HEK293T (cell line): Measurements from ENCODE around the gene OR11L1.

Source experiments
- CTCF ChIA-PET: fragments of 350-600 bp; formaldehyde crosslinking; extraction: SDS; loops from one replicate; lab custom pipeline; 2021; ENCODE audit warnings: antibody characterized with exemption, inconsistent platforms; lab: Yijun Ruan, JAX
- POLR2A ChIA-PET: fragments of 350-600 bp; formaldehyde crosslinking; extraction: SDS; loops from one replicate; lab custom pipeline; 2020; ENCODE audit warnings: antibody characterized with exemption, inconsistent platforms; lab: Yijun Ruan, JAX
- DNase-seq: peaks from one replicate; pipeline ENCODE4 v3.0.0; 2012; ENCODE audit warnings: mixed read lengths; ENCODE audit errors: extremely low spot score
- ARNT ChIP-seq: fragments of 450-650 bp; IDR thresholded peaks from 2 replicates; pipeline ENCODE4 v1.6.1; 2017; ENCODE audit warnings: mild to moderate bottlenecking
- BHLHE40 ChIP-seq: fragments of 450-650 bp; IDR thresholded peaks from 2 replicates; pipeline ENCODE4 v1.6.1; 2016; ENCODE audit warnings: mild to moderate bottlenecking, moderate library complexity, borderline replicate concordance
- CTBP1 ChIP-seq: fragments of 450-650 bp; IDR thresholded peaks from 2 replicates; pipeline ENCODE4 v1.6.1; 2016; ENCODE audit warnings: borderline replicate concordance
- ELF4 ChIP-seq: fragments of 450-650 bp; IDR thresholded peaks from 2 replicates; pipeline ENCODE4 v1.6.1; 2017; ENCODE audit warnings: antibody characterized with exemption
- FOXA1 ChIP-seq: fragments of 450-650 bp; IDR thresholded peaks from 2 replicates; pipeline ENCODE4 v1.6.1; 2016; ENCODE audit warnings: mild to moderate bottlenecking
- FOXK2 ChIP-seq: fragments of 450-650 bp; IDR thresholded peaks from 2 replicates; pipeline ENCODE4 v1.6.1; 2016; ENCODE audit warnings: mild to moderate bottlenecking
- FOXM1 ChIP-seq: fragments of 450-650 bp; IDR thresholded peaks from 2 replicates; pipeline ENCODE4 v1.6.1; 2017; ENCODE audit warnings: mild to moderate bottlenecking, borderline replicate concordance
- HDGF ChIP-seq: fragments of 450-650 bp; IDR thresholded peaks from 2 replicates; pipeline ENCODE4 v1.6.1; 2017; ENCODE audit warnings: antibody characterized with exemption, borderline replicate concordance
- L3MBTL2 ChIP-seq: fragments of 450-650 bp; conservative IDR thresholded peaks from 2 replicates; pipeline ENCODE4 v1.6.1; 2016; ENCODE audit warnings: mild to moderate bottlenecking
- LEF1 ChIP-seq: fragments of 450-650 bp; IDR thresholded peaks from 2 replicates; pipeline ENCODE4 v1.6.1; 2017; ENCODE audit warnings: mild to moderate bottlenecking, borderline replicate concordance
- NFRKB ChIP-seq: fragments of 450-650 bp; IDR thresholded peaks from 2 replicates; pipeline ENCODE4 v1.6.1; 2016; ENCODE audit warnings: mild to moderate bottlenecking, moderate library complexity
- SP1 ChIP-seq: fragments of 450-650 bp; IDR thresholded peaks from 2 replicates; pipeline ENCODE4 v1.6.1; 2017
- SUZ12 ChIP-seq: fragments of 450-650 bp; IDR thresholded peaks from 2 replicates; pipeline ENCODE4 v1.6.1; 2016; ENCODE audit warnings: mild to moderate bottlenecking
- TARDBP ChIP-seq: fragments of 450-650 bp; IDR thresholded peaks from 2 replicates; pipeline ENCODE4 v1.6.1; 2016
- ZNF384 ChIP-seq: fragments of 450-650 bp; IDR thresholded peaks from 2 replicates; pipeline ENCODE4 v1.6.1; 2016
- TF ChIP-seq, protein P1 (sequence below): fragments of 450-650 bp; IDR thresholded peaks from 2 replicates; pipeline ENCODE4 v1.6.1; 2016

The OR11L1 gene

DNA sequence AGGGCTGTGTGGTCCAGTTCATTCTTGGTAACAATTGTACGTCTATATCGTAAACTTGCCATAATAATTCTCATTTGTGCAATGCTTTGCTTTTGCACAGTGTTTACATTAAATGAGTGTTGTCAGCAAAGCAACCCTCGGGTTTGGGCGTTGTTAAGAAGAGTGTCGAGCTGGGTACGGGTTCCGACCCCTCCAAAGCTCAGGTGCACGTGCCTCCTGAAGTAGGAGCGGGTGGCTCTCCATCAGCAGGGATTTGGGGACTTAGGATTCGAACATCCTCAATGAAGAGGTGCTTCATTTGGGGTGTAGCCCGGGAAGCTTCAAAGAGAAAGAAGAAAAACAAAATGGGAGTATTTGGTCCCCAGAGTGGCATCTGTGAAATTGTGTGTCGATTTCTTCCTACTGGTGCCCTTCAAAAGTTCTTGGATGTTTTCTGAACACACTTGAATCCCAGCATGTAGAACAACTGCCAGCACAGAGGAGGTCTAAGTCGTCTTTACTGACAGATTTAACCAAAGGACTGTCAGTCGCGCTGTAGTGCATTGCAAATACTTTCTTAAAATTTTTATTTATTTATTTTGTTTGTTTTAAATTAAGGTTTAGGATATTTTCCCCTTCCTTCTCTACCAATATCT lies 16.4 kb upstream of the OR11L1 start:
- DNase-seq, result no peak
- TF ChIP-seq TARDBP (no peak), ZNF384 (no peak), SP1 (no peak)
- ChIA-PET POLR2A (no interaction called here), CTCF (no interaction called here)

DNA sequence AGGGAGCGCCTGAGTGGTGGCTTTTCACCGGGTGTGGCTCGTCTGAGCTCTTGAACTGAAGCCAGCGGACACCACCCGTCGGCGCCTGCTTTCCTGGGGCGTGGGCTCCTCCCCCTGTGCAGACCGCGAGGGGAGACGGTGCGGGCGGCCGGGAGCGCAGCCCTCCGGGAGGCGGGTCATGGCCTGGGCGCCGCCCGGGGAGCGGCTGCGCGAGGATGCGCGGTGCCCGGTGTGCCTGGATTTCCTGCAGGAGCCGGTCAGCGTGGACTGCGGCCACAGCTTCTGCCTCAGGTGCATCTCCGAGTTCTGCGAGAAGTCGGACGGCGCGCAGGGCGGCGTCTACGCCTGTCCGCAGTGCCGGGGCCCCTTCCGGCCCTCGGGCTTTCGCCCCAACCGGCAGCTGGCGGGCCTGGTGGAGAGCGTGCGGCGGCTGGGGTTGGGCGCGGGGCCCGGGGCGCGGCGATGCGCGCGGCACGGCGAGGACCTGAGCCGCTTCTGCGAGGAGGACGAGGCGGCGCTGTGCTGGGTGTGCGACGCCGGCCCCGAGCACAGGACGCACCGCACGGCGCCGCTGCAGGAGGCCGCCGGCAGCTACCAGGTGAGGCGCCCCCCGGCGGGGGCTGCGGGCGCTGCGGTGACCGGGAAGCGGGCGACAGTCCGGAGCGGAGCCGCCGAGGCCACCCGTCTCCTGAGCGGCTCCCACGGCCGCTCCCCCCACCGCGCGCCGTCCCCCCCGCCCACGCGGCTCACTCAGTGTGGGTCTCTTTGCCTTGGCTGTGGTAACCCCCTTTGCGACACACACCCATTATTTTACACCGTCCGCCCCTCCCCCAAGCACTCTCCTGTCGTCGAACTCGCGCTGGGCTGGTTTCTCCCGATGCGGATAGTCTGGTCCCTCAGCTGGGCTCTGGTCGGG lies 15.6 kb upstream of the OR11L1 start, which contains the start of gene TRIM58:
TSS of gene TRIM58 (plus strand) at position 119 of the 916 bp plus-strand sequence. CDS start at position 179, 60 bp downstream.
- DNase-seq, result peak; percentile 50
- ChIA-PET POLR2A (no interaction called here), CTCF (no interaction called here)
- no peak for TF ChIP-seq ZNF384
- TF ChIP-seq SUZ12, result no peak
- no peak for TF ChIP-seq ELF4
- TF ChIP-seq HDGF, result no peak
- TF ChIP-seq FOXA1, result no peak
- TF ChIP-seq, protein P1, sequence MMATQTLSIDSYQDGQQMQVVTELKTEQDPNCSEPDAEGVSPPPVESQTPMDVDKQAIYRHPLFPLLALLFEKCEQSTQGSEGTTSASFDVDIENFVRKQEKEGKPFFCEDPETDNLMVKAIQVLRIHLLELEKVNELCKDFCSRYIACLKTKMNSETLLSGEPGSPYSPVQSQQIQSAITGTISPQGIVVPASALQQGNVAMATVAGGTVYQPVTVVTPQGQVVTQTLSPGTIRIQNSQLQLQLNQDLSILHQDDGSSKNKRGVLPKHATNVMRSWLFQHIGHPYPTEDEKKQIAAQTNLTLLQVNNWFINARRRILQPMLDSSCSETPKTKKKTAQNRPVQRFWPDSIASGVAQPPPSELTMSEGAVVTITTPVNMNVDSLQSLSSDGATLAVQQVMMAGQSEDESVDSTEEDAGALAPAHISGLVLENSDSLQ, result no peak
- no peak for TF ChIP-seq NFRKB
- TF ChIP-seq ARNT, result no peak
- no peak for TF ChIP-seq CTBP1
- TF ChIP-seq BHLHE40, result no peak
- no peak for TF ChIP-seq LEF1
- no peak for TF ChIP-seq FOXK2
- TF ChIP-seq SP1, result no peak
- no peak for TF ChIP-seq TARDBP
- no peak for TF ChIP-seq FOXM1
- TF ChIP-seq L3MBTL2, result no peak

DNA sequence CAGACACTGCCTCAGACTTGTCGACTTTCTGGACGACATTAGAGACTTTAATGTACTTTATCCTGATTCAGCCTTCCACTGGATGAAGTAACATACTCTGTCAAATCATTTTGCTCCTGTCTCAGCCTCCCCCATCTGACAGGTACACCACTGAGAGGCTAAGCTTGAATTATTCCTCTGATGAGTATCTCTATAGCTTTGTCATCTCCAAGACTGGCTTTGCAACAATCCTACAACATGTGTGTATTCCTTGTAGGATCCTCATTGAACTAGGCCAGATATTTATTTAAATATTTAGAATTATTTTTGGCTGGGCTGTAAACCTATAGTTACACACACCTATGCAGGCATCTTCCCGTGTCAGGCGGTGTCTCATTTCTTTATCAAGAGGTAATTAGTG lies 14.2 kb upstream of the OR11L1 start:
- TF ChIP-seq BHLHE40, result no peak
- no peak for TF ChIP-seq ARNT
- no peak for TF ChIP-seq FOXK2
- TF ChIP-seq, protein P1, result no peak
- TF ChIP-seq FOXM1, result no peak
- no peak for TF ChIP-seq ZNF384
- no peak for TF ChIP-seq TARDBP
- TF ChIP-seq CTBP1, result no peak
- no peak for TF ChIP-seq NFRKB
- no peak for TF ChIP-seq SUZ12
- no peak for TF ChIP-seq ELF4
- no peak for TF ChIP-seq LEF1
- TF ChIP-seq FOXA1, result no peak
- TF ChIP-seq L3MBTL2, result no peak
- TF ChIP-seq SP1, result no peak
- TF ChIP-seq HDGF, result no peak
- ChIA-PET POLR2A (no interaction called here), CTCF (no interaction called here)
- no peak for DNase-seq

DNA sequence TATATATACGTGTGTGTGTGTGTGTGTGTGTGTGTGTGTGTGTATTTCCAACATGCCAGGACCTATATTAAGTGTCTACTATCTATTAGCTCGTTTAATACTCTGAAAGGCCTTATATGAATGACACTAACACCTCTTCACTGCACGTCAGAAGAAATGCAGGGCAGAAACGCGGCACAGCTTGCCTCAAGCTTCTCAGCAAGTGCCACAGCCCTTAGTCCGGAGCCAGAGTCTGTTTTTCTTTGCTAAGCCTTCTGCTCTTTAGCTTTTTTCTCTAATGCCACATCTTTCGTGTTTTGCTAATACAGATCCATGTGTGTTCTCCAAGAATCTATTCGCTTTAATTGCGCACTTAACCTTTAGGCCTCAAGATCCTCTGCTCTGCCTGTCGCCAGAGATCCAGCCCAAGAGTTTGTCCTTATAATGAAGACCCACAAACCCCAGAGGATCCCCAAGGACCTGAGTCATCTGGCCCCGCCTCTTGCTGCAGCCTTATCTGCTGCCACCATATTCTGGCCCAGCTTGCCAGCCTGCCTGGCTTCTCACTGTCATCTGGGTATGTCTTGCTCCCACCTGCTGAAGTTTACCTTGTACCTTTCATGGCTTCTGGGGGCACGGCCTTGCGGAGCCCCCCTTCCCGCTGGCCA lies 13.3 kb upstream of the OR11L1 start:
- POLR2A ChIA-PET, result no interaction called here
- TF ChIP-seq FOXA1 (no peak), ELF4 (no peak), SUZ12 (no peak), CTBP1 (no peak), HDGF (no peak), ZNF384 (no peak), ARNT (no peak), TARDBP (no peak), BHLHE40 (no peak), SP1 (no peak)
- TF ChIP-seq, protein P1, result no peak
- DNase-seq, result no peak
- CTCF ChIA-PET, result no interaction called here

DNA sequence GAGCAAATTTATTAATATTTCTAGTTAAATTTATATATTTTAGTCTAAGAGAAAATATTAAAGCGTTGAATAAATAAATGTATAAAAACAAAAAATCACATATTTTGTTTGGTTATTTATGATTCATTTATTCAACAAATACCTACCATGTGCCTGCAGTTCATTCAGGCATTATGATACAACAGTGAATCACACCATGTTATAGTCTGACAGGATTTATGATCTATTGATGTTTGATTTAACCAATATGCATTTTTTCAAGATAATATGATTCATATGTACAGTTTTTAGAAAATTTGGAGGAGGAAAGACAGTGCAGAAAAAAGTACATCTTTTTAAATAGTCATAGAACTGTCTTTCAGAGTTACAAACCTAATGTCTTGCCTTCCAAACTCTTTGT lies 7.9 kb upstream of the OR11L1 start:
- TF ChIP-seq L3MBTL2 (no peak), FOXM1 (no peak), SUZ12 (no peak), BHLHE40 (no peak)
- DNase-seq, result no peak
- ChIA-PET POLR2A (no interaction called here), CTCF (no interaction called here)

DNA sequence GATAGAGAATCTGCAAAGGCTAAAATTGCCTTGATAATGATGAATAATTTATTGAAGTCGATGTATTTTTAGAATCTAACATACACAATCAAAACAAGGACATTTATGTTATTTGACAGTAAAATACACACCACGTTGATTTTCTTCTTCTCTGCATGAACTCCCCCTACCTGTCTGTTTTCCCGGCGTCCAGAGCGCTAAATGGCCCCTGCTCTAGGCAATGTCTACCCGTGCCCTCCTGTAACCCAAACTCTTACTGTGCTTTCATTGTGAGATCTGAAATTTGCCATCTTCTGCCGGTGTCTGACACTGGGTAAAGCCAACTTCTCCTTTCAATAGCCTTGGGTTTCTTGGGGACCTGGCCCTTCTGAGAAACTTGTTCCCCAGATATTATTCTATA lies 6.7 kb upstream of the OR11L1 start:
- ChIA-PET CTCF (no interaction called here), POLR2A (no interaction called here)
- no peak for TF ChIP-seq TARDBP
- TF ChIP-seq CTBP1, result no peak
- no peak for TF ChIP-seq LEF1
- no peak for TF ChIP-seq FOXM1
- TF ChIP-seq FOXA1, result no peak
- TF ChIP-seq BHLHE40, result no peak
- TF ChIP-seq FOXK2, result no peak
- TF ChIP-seq ELF4, result no peak
- no peak for DNase-seq
